H1 (cell line): Measurements from ENCODE around the gene ACAP1. TPM values are rescaled to one million over a fixed set of nuclear protein-coding genes. Genes with fewer than 3 reads are reported as not detected.

Experiments
- CBX8 ChIP-seq: fragments of 300-800, 300-1000 bp; sonication (generic); IDR thresholded peaks from 2 replicates; pipeline ENCODE4 v1.7.1; 2016; ENCODE audit warnings: low read depth, low read length, borderline replicate concordance
- CHD1 ChIP-seq: IDR thresholded peaks from 2 replicates; pipeline ENCODE4 v1.6.1; 2012; ENCODE audit warnings: low read depth, low read length, improper control_type of control experiment
- CHD2 ChIP-seq: IDR thresholded peaks from 2 replicates; pipeline ENCODE4 v1.6.1; 2012; ENCODE audit warnings: low read length, improper control_type of control experiment
- CTCF ChIP-seq, 3 experiments: IDR thresholded peaks; 1 replicate in 2 of 3; 2 replicates in 1 of 3; pipeline versions ENCODE4 v1.5.1 to v1.6.1; 2011; ENCODE audit warnings: low read length in 3 of 3, mild to moderate bottlenecking in 3 of 3, inconsistent platforms in 2 of 3, low read depth in 1 of 3, moderate library complexity in 1 of 3; ENCODE audit not compliant: insufficient read depth in 1 of 3; ENCODE audit errors: control extremely low read depth in 1 of 3
- MAX ChIP-seq: IDR thresholded peaks from 2 replicates; pipeline ENCODE4 v1.6.1; 2012; ENCODE audit warnings: inconsistent platforms
- SIN3A ChIP-seq, 2 experiments: IDR thresholded peaks in 1 of 2; conservative IDR thresholded peaks in 1 of 2; 2 replicates each; pipeline ENCODE4 v1.6.1; 2011 to 2012; ENCODE audit warnings: low read length in 2 of 2, improper control_type of control experiment in 1 of 2, low read depth in 1 of 2, mild to moderate bottlenecking in 1 of 2
- polyA plus RNA-seq, 7 experiments: library from polyadenylated mRNA; depleted of rRNA in 3 of 7; stranded (reverse) in 5 of 7; unstranded in 2 of 7; fragments of >200 nt in 5 of 7; fragments of 200-250 nt in 2 of 7; gene quantifications; 1 replicate in 5 of 7; 2 replicates in 1 of 7; 4 replicates in 1 of 7; pipeline versions ENCODE4 v1.2.1 to v1.2.3, GENCODE V29; 2011 to 2013; ENCODE audit warnings: missing spikeins in 2 of 7, mixed read lengths in 2 of 7
- total RNA-seq: library from RNA; stranded (reverse); fragmentation: NEBNext Ultra II Directional; extraction: Animal tissue kit (Norgen Biotek cat#: 25700); gene quantifications from 2 replicates; pipeline ENCODE4 v1.2.1, GENCODE V29; 2021
- TF ChIP-seq, protein P1 (sequence below): IDR thresholded peaks from 2 replicates; pipeline ENCODE4 v1.6.1; 2011; ENCODE audit warnings: low read length, improper control_type of control experiment

ACAP1 gene
- total and polyA plus RNA-seq, 2 of the 8 experiments (the other 6 are each of a cell fraction or from before 2014, with no cell fraction given): 11.9 to 45.1 TPM

DNA sequence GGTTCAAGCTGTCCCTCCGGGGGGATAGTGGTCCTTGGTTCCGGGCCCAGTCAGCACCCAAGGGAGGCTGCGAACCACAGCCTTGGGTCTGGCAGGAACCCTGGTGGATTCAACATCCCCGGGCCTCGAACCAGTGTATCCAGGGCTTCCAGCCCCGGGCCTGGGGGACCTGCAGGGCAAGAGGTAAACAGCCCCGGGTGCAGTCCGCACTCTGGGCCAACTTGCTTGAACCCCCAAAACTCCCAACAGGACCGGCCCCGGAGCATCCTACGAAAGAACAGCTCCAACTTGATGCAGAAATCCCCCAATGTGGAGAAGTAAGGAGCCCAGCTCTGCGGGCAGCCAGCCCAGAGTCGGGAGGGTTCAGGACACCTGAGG, 5.7 kb upstream of the ACAP1 start (continued):
- TF ChIP-seq CHD1 (no peak), CTCF (IDR thresholded peaks at IDR 0.05; ENCODE audit: control extremely low read depth in 1 of 3, insufficient read depth in 1 of 3, low read depth in 1 of 3, low read length in 3 of 3) (no peak), CBX8 (no peak), CHD2 (no peak), MAX (no peak), SIN3A (conservative IDR thresholded peaks at IDR 0.05 in 1 of 2, IDR thresholded peaks at IDR 0.05 in 1 of 2; ENCODE audit: low read depth in 1 of 2, low read length in 2 of 2) (no peak)
- TF ChIP-seq, protein P1, sequence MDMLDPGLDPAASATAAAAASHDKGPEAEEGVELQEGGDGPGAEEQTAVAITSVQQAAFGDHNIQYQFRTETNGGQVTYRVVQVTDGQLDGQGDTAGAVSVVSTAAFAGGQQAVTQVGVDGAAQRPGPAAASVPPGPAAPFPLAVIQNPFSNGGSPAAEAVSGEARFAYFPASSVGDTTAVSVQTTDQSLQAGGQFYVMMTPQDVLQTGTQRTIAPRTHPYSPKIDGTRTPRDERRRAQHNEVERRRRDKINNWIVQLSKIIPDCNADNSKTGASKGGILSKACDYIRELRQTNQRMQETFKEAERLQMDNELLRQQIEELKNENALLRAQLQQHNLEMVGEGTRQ: no peak
- TF ChIP-seq, all 59 proteins: peak for 0
